MM.1S (cell line): Measurements from ENCODE around the gene INO80.

Experiments used
- CTCF ChIP-seq: fragments of 300-600 bp; sonication (generic); IDR thresholded peaks from 2 replicates; pipeline ENCODE4 v1.5.1; 2016; ENCODE audit warnings: antibody characterized with exemption, low read length, mixed read lengths
- EZH2 ChIP-seq: fragments of 300-600 bp; sonication (generic); optimal IDR thresholded peaks from 2 replicates; pipeline ENCODE3; 2017; ENCODE audit warnings: low read depth, mild to moderate bottlenecking, antibody characterized with exemption, low read length, mixed read lengths
- EZH2phosphoT487 ChIP-seq: fragments of 300-600 bp; sonication (generic); IDR thresholded peaks from 2 replicates; pipeline ENCODE4 v1.6.1; 2018; ENCODE audit warnings: antibody characterized with exemption, low read length

GRCh38 chr15:40988156-40988555 lies 127.9 kb downstream of the INO80 start:
- TF ChIP-seq EZH2 (no peak), CTCF (no peak), EZH2phosphoT487 (no peak)
